ENCODE measurements around the gene SPECC1L.

SPECC1L gene

GRCh38 chr22:24445481-24446259, 175.0 kb downstream of the SPECC1L start:
- Histone ChIP-seq H3K27ac (no peak overlapping the region), H3K4me3 (no peak overlapping the region)

- Histone ChIP-seq H3K4me3 (no peak overlapping the region), H3K27ac (no peak overlapping the region)
These were observed 175.6 kb downstream of the SPECC1L start for GRCh38 chr22:24446260-24446611.

- H3K27ac ChIP-seq: no peak overlapping the region
- no peak overlapping the region for H3K4me3 ChIP-seq
These were observed 180.0 kb downstream of the SPECC1L start for GRCh38 chr22:24450610-24451009.

GRCh38 chr22:24451162-24451561, 180.5 kb downstream of the SPECC1L start:
- no peak overlapping the region for H3K4me3 ChIP-seq
- no peak overlapping the region for H3K27ac ChIP-seq

GRCh38 chr22:24453853-24454252, 183.2 kb downstream of the SPECC1L start:
- H3K4me3 ChIP-seq: no peak overlapping the region

GRCh38 chr22:24455039-24455438, 184.4 kb downstream of the SPECC1L start:
- Histone ChIP-seq H3K27ac (no peak overlapping the region), H3K4me3 (no peak overlapping the region)

More at GRCh38 chr22:24453853-24454252, 183.2 kb downstream of the SPECC1L start:
- H3K27ac ChIP-seq: no peak overlapping the region

GRCh38 chr22:24455751-24456426, 185.3 kb downstream of the SPECC1L start:
- H3K4me3 ChIP-seq: no peak overlapping the region
- no peak overlapping the region for H3K27ac ChIP-seq

- Histone ChIP-seq H3K4me3 (no peak overlapping the region), H3K27ac (no peak overlapping the region)
These were observed 187.3 kb downstream of the SPECC1L start for GRCh38 chr22:24457894-24458420.

- no peak overlapping the region for H3K27ac ChIP-seq
These were observed 189.3 kb downstream of the SPECC1L start for GRCh38 chr22:24459911-24460310.

GRCh38 chr22:24460418-24461089, 189.9 kb downstream of the SPECC1L start:
- H3K4me3 ChIP-seq: no peak overlapping the region
- H3K27ac ChIP-seq: no peak overlapping the region

More at GRCh38 chr22:24459911-24460310, 189.3 kb downstream of the SPECC1L start:
- no peak overlapping the region for H3K4me3 ChIP-seq

- no peak overlapping the region for H3K27ac ChIP-seq
- no peak overlapping the region for H3K4me3 ChIP-seq
These were observed 192.6 kb downstream of the SPECC1L start for GRCh38 chr22:24463071-24463760.

GRCh38 chr22:24465566-24465965, 194.9 kb downstream of the SPECC1L start:
- Histone ChIP-seq H3K27ac (no peak overlapping the region), H3K4me3 (no peak overlapping the region)

- peak overlapping the region in 1 of 21 experiments; percentile 9 for H3K27ac ChIP-seq
These were observed 195.3 kb downstream of the SPECC1L start for GRCh38 chr22:24465975-24466374.

GRCh38 chr22:24466716-24467328, 196.2 kb downstream of the SPECC1L start:
- H3K4me3 ChIP-seq: no peak overlapping the region
- peak overlapping the region in 2 of 21 experiments; percentile 9 to 16 for H3K27ac ChIP-seq

More at GRCh38 chr22:24465975-24466374, 195.3 kb downstream of the SPECC1L start:
- H3K4me3 ChIP-seq: no peak overlapping the region

- Histone ChIP-seq H3K27ac (peak overlapping the region in 1 of 21 experiments; percentile 9), H3K4me3 (no peak overlapping the region)
These were observed 196.7 kb downstream of the SPECC1L start for GRCh38 chr22:24467340-24467739.
